Subcutaneous adipose tissue (tissue), 4 donors: Measurements from ENCODE around the gene SEC63. TPM values are rescaled to one million over a fixed set of nuclear protein-coding genes. Genes with fewer than 3 reads are reported as not detected.

Source experiments
- total RNA-seq, 4 donors: library from RNA; depleted of rRNA; stranded (reverse); fragments of >200 nt; gene quantifications; one replicate each; pipeline ENCODE4 v1.1.0, GENCODE V29; 2016
- TF ChIP-seq, protein P1 (sequence below): fragments of 450-650 bp; IDR thresholded peaks from one replicate; pipeline ENCODE4 v1.5.1; 2016; ENCODE audit warnings: low read depth, mild to moderate bottlenecking, control low read depth, antibody characterized with exemption, moderate library complexity

SEC63 gene
- total RNA-seq, 4 donors from 2014 or later = 39.0 to 75.2 (median 43.7) TPM

DNA sequence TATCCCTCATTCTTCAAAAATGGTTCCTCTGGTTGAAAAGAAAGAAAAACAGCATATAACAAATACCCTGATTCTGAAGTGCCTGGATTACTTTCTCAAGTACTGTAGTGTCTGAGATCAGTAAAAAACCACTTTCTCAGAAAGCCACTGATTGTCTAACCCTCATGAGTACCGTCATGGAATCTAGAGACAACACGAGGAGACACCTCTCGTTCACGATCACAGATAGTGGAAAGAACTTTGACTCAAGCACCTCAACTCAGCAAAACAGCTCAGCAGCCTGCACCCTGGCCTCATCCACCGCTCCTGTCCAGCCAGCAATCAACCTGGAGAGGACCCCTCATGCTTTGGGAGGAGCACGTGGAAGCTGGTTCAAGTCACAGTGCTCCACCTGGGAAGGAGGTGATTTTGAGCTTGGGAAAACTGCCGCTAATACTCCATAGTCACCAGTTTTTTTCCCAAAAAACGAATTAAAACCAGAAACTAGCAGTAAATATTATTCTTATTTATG, 134.9 kb downstream of the SEC63 start:
- TF ChIP-seq, protein P1, sequence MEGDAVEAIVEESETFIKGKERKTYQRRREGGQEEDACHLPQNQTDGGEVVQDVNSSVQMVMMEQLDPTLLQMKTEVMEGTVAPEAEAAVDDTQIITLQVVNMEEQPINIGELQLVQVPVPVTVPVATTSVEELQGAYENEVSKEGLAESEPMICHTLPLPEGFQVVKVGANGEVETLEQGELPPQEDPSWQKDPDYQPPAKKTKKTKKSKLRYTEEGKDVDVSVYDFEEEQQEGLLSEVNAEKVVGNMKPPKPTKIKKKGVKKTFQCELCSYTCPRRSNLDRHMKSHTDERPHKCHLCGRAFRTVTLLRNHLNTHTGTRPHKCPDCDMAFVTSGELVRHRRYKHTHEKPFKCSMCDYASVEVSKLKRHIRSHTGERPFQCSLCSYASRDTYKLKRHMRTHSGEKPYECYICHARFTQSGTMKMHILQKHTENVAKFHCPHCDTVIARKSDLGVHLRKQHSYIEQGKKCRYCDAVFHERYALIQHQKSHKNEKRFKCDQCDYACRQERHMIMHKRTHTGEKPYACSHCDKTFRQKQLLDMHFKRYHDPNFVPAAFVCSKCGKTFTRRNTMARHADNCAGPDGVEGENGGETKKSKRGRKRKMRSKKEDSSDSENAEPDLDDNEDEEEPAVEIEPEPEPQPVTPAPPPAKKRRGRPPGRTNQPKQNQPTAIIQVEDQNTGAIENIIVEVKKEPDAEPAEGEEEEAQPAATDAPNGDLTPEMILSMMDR = no peak

DNA sequence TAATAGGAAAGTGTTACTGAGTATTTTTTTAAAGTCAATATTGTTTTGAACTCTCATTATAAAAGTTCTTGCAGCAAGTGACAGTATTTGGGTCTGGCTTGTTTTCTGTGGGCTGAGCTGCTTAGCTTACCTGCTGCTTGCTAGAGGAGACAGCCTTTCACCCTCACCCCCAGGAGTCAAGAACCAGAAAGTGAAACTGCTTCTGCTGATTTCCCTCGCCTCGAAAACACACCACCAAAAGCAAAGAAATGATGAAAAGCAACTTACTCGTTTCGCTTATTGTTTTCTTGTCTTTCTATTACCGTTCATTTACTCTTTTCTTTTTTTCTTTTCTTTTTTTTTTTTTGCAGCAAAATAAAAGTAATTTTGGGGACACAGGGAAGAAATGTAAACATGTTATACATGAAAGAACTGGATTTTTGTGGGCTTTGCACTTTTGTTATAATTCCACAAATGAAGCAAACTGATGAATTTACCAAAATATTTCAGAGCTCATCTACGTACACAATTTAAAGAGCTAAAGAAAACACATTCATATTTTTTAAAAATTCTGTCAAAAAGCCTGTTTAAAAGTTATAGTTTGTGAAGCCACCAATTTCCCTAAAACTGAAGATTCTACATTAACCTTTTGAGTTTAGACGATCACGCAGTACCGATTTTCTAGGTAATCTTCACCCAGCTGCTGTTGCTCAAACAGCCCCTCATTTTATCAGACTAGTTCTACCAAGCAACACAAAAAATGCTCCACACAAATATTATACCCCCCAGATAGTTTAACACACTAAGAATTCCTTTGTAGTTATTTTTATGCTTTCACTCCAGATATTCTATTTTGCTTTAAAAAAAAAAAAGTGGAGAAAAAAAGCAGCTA, 135.6 kb downstream of the SEC63 start:
- TF ChIP-seq, protein P1 = no peak

DNA sequence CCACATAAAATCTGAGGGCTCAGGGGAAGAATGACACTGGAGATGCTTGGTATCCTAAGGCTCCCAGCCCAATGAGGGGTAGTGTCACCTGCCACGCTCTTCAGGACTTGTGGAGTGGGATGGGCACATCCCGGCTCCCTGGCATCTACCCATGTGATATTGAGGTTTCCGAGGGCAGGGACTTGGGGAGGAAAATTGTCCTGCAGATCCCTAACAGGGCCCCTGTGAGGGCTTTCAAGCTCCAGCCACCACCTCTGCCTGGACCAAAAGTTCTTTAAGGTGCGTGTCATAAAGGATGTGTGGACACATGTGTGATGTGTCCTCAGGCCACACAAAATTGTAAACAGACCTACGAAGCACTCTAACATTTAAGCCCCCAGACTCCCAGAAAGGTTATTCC, 136.4 kb downstream of the SEC63 start:
- TF ChIP-seq, protein P1 = no peak

DNA sequence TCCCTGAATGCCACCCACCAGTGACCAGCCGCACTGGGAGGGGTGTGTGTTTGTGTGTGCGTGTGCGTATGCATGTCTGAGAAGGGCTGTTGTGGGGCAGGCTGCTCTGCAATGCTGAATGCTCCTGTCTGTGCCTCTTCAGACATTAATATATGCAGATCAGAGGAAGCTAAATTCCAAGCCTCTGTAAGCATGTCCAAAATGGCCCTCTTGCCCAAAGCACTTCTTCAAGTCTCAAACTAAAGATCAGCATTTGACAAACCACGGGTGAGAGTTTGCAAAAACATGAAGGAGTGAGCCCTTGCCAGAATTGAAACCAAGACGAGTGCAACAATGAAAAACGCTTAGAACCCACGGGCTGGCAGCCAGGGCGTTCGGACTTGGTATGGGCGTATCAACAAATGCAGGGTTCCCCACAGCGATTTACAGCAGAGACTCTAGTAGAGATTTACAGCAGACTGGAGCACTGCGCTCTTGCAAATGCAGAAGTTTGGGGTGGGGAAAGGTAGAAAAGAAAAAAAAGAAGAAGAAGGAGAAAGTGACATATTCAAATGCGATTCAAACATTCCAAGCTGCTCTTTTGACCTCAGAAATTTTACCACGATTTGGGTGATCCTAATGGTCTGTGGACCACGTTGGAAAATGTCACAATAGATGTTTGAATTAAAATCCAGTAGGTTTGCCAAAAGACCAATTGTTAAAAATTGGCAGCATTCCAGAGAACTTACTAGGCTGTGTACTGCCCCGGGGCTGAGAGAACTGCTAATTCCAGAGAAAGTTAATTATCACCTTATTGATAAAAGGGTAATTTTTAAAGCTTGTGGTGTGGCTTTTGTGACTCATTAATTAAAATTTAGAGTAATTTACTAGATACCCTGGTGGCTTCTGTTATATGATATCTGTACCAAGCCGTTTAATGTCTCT, 137.4 kb downstream of the SEC63 start:
- TF ChIP-seq, protein P1 = no peak

DNA sequence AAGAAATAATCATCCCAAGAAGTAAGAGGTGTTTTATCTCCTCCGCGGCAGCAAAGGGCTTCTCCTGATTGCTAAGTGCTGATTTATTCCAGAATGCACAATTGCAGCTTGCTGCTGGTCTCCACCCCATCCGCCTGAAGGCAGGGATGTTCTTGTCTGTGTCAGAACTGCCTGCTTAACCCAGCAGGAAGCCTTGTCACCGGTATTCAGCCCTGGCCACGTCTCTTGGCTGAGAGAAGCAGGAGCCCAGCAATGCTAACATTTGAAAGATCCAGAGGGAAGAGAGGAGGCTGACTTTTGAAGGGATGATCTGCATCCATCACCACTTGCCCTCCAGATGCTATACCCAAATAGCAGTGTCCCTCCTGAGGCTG, 138.1 kb downstream of the SEC63 start:
- TF ChIP-seq, protein P1 = no peak

DNA sequence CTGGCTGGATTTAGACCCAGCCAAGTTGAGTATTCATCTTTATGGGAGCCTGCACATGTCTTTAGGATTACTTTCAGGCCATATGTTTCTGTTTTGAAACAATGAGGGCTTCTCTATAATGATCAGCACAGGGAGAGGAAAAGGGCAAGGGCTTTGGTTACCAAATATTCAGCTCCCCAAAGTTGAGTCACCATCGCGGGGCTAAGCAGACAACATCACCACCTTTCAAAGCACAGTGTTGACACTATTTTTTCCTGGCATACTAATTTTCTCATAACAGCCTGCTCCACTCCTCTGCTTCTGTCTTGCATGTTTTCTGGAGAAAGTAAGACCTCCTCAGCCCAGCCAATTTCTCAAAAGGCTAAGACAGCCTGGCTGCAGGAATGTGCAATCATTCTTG, 138.8 kb downstream of the SEC63 start:
- TF ChIP-seq, protein P1 = no peak

DNA sequence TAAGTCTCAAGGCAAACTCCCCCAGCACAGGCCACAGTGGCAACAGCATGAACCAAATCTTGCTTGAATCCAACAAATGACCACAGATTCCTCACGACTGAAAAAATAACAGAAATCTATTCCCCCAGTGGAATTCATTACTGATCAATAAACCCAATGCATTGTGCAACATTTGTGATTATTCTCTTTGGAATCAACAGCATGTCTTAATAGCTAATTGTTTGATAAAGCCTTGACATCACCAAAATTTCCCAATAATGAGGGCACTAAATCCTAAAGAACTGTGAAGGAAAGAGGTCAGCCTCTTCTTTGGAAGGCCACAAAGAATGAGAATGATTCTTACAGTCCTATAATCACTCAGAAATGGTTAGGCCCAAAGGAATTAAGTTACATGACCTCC, 139.7 kb downstream of the SEC63 start:
- TF ChIP-seq, protein P1 = no peak
